ENCODE results near the gene LIME1. TPM values are rescaled to one million over a fixed set of nuclear protein-coding genes. Genes with fewer than 3 reads are reported as not detected.

The LIME1 gene
- total RNA-seq, 1 experiment from 2014 or later = 27.4 TPM

- Histone ChIP-seq H3K4me3 (replicated peaks in 1 of 2; ENCODE audit: low read depth in 1 of 2, low read length in 2 of 2) (0 out of 4 replicates have a peak overlapping the region, but pooled peaks of 1 of the 2 experiments have one; percentile 11), H3K9ac (ENCODE audit: low read length) (no peak overlapping the region; the same call in 1 of the 2 replicates), H3K36me3 (ENCODE audit: control insufficient read depth in 1 of 2, insufficient read depth in 2 of 2, low read length in 2 of 2) (no peaks in the 10 kb centered on the region), H3K4me2 (ENCODE audit: low read length) (peak overlapping the region; percentile 60), H3K27me3 (ENCODE audit: insufficient read depth, low read length) (no peaks in the 10 kb centered on the region), H3K9me3 (ENCODE audit: control insufficient read depth in 1 of 2, insufficient read depth in 1 of 2, low read depth in 1 of 2, low read length in 2 of 2) (no peaks in the 10 kb centered on the region), H2AFZ (ENCODE audit: low read depth, low read length, poor library complexity, severe bottlenecking) (no peak overlapping the region), H3K27ac (ENCODE audit: low read depth, low read length) (peak overlapping the region; percentile 52), H3K9me2 (ENCODE audit: insufficient read depth) (no peaks in the 10 kb centered on the region), H3K4me1 (ENCODE audit: control insufficient read depth in 1 of 2, insufficient read depth in 2 of 2, low read length in 2 of 2) (peaks cover 29 to 36% of the 10 kb centered on the region in 2 experiments), H4K20me1 (ENCODE audit: insufficient read depth) (no peaks in the 10 kb centered on the region), H3K79me2 (ENCODE audit: insufficient read depth, low read length) (no peaks in the 10 kb centered on the region)
- intact Hi-C loops (cut with micrococcal nuclease) = loop anchor here (10.0 kb wide), 1 partner anchor 194 kb away; the partner anchor contains the start of gene SAMD10
- ATAC-seq (no peak), DNase-seq (ENCODE audit: low read depth, low spot score) (no peak)
- no peak for TF ChIP-seq ZNF274 (IDR thresholded peaks at IDR 0.05; ENCODE audit: low read depth, low read length)
- TF ChIP-seq SRF (IDR thresholded peaks at IDR 0.05; ENCODE audit: low read depth) = no peak
- TF ChIP-seq RAD21 (IDR thresholded peaks at IDR 0.05; ENCODE audit: low read depth) = no peak
- TF ChIP-seq ZFX (IDR thresholded peaks at IDR 0.05) = no peak
- no peak for TF ChIP-seq ATF3 (IDR thresholded peaks at IDR 0.05)
- TF ChIP-seq POLR2A (IDR thresholded peaks at IDR 0.05; ENCODE audit: borderline replicate concordance, extremely low read depth, insufficient read depth, insufficient read length) = no peak
- CTCF ChIA-PET = no interaction called here
- no TSS peak for BruUV-seq (replicated peaks)
- RAD21 ChIA-PET (ENCODE audit: low non-redundant PET in 1 of 2, low total read pairs in 2 of 2, uncharacterized antibody in 2 of 2, unreplicated experiment in 2 of 2) = no interaction called here
- POLR2A ChIA-PET = no interaction called here
Measured at GRCh38 chr20:63781181-63781580, 44.7 kb downstream of the LIME1 start.

- Histone ChIP-seq H3K4me2 (ENCODE audit: low read length) (peak overlapping the region; percentile 60), H3K9ac (ENCODE audit: low read length) (peak overlapping the region; percentile 35), H3K36me3 (ENCODE audit: control insufficient read depth in 1 of 2, insufficient read depth in 2 of 2, low read length in 2 of 2) (no peaks in the 10 kb centered on the region), H3K27ac (ENCODE audit: low read depth, low read length) (peak overlapping the region; percentile 52), H3K4me1 (ENCODE audit: control insufficient read depth in 1 of 2, insufficient read depth in 2 of 2, low read length in 2 of 2) (peaks cover 29 to 36% of the 10 kb centered on the region in 2 experiments), H3K79me2 (ENCODE audit: insufficient read depth, low read length) (no peaks in the 10 kb centered on the region), H3K9me3 (ENCODE audit: control insufficient read depth in 1 of 2, insufficient read depth in 1 of 2, low read depth in 1 of 2, low read length in 2 of 2) (no peaks in the 10 kb centered on the region), H2AFZ (ENCODE audit: low read depth, low read length, poor library complexity, severe bottlenecking) (no peak overlapping the region), H3K9me2 (ENCODE audit: insufficient read depth) (no peaks in the 10 kb centered on the region), H4K20me1 (ENCODE audit: insufficient read depth) (no peaks in the 10 kb centered on the region), H3K27me3 (ENCODE audit: insufficient read depth, low read length) (no peaks in the 10 kb centered on the region), H3K4me3 (replicated peaks in 1 of 2; ENCODE audit: low read depth in 1 of 2, low read length in 2 of 2) (no peak overlapping the region)
- ChIA-PET CTCF (no interaction called here), POLR2A (no interaction called here), RAD21 (ENCODE audit: low non-redundant PET in 1 of 2, low total read pairs in 2 of 2, uncharacterized antibody in 2 of 2, unreplicated experiment in 2 of 2) (no interaction called here)
- peak; percentile 39 to 48 (median 46); a peak in 5 of 6 replicates for TF ChIP-seq CTCF (IDR thresholded peaks at IDR 0.05 in 2 of 3, conservative IDR thresholded peaks at IDR 0.05 in 1 of 3; ENCODE audit: borderline replicate concordance in 1 of 3, insufficient read depth in 1 of 3, low read depth in 2 of 3, low read length in 2 of 3)
- TF ChIP-seq YY1 (IDR thresholded peaks at IDR 0.05; ENCODE audit: extremely low read depth, insufficient replicate concordance, low read depth, low read length) = no peak
- TF ChIP-seq RAD21 (IDR thresholded peaks at IDR 0.05; ENCODE audit: low read depth) = peak; percentile 40
- BruUV-seq (replicated peaks) = no TSS peak
- intact Hi-C loops (cut with micrococcal nuclease) = loop anchor here (10.0 kb wide), 1 partner anchor 193 kb away; the partner anchor contains the start of gene SAMD10
- ATAC-seq (peak; percentile 88), DNase-seq (ENCODE audit: low read depth, low spot score) (peak; percentile 63)
Measured at GRCh38 chr20:63782051-63782471, 45.6 kb downstream of the LIME1 start.
